NCI-H1105 treated with DMSO at 0.1 percent for 48 hours (cell line): Measurements from ENCODE around the gene DDX17.

Experiments used
- DNase-seq: peaks from one replicate; lab custom pipeline; 2025; lab: John Stamatoyannopoulos, UW

The DDX17 gene

DNA sequence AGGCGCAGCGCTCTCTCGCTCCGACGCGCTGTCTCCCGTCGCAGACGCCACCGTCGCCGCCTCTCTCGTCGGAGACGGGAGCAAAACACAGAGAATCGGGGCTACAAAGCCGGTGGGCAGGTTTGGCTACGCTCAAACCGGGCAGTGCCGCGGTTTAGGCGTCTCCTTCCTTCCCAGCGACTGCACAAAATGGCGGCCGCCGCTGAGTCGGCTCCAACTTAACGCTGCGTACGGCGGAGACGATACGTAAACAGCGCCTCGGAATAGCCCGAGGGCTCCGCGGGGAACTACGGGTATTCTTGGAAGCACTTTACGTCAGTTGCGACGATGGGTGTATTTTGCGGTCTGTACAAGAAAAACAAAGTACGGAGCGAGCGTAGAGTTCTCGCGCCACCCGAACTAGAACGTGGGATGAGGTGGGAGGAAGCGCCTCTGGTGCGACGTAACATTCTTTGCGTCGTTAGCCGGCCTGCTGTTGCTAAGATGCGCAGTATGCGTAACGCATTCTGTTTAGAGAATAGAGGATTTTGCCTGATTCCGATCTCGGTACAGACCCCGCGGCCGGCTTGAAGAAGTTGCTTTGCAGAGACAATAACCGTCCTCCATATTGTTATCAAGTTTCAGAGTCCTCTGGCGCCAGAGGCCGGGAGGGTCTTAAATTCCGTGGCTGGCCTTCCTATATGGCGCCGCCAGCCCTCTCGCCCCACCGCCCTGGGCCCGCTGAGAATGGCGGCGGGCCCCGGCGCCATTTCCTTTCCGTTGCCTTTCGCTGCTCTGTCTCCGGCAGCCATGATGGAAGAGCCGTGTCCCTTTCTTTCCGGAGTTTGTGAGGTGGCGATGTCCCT is at the start of gene DDX17:
DDX17 (minus strand) TSS at position 194 of the 845 bp plus-strand sequence.
- DNase-seq: peak; percentile 97

DNA sequence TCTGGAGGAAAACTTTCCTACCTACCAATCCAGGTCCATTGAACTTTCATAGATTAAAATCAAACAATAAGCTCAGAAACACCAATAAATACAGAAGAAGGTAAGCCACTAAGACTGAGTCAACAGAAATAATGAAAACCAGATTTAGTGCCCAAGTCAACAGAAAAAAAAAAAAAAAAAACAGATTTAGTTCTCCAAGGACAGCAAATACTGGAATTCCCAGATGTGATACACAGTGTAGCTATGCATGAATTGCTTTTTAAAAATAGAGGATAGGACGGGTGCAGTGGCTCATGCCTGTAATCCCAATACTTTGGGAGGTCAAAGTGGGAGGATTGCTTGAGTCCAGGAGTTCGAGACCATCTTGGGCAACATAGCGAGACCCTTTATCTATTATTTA is 48.2 kb upstream of the DDX17 start:
- no peak for DNase-seq

DNA sequence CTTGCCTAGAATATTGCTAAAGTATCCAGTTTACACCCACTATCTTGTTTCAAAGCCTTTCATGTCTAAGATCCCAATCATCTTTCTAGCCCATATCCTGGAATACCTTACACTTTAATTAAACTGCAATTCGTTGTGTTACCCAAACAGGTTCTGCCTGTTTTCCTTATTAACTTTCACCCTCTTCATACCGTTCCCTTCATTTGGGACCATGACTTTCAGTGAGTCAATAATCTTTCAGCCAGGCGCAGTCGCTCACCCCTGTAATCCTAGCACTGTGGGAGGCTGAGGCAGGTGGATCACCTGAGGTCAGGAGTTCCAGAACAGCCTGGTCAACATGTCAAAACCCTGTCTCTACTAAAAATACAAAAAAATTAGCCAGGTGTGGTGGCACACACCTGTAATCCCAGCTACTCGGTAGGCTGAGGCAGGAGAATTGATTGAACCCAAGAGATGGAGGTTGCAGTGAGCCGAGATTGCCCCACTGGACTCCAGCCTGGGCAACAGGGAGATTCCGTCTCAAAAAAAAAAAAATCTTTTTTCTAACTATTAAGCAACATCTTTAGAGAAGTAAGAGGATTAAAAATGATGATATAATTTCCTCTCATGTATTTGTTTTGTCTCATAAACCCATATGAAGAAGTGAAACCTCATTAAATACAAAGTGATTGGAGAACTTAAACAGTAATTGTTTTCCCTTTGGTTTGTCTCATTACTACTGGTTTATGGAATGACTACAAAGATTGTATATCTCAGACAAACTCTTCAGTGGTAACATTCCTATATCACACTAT is 43.2 kb upstream of the DDX17 start:
- DNase-seq: no peak

DNA sequence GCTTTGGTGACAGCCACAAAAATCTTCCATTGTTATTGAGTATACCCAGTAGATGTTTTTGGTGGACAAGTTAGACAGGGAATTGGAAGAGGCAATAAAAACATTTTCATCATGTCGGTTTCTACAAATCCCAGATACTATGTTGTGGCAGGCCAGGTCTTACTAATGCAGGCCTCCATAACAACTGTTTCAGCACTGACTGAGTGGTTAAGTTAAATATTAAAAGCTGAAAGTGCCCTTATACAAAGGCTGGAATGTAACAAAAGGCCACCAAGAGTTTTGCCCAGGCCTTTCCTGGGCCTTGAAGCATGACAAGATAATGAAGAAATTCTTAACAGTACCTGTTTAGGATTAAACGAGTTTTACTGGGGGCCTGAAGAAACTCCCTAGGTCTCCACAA is 34.6 kb upstream of the DDX17 start:
- DNase-seq: no peak

DNA sequence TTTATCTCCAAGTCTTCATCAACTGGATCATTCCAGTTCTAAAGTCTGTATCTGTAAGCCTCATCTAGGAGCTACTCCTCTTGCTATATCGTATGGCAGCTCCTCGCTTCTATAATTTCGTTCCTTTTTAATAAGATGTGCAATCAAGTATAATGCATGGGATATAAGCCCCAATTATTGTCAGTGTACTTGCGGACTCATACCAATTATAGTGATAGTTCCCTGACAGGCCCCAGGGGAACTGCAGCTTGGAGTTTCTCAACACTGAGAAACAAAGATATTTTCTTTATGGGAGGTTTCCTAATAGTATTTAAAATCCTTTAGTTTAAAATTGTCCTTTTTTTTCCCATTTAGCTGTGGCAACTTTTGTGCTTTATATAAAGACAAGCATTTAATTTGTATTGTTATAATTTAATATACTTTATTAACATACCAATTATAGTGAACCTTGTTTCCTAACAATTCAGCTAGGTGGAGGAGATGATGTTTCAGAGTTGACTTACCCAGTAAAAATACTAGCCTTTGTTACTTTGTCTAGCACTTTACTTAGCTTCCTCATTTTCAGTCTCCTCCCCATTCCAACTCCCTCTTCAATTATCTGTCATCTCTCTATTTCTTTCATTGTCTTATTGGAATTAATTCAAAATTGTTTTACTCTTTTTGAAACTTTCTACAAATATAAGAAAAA is 25.3 kb upstream of the DDX17 start:
- no peak for DNase-seq

DNA sequence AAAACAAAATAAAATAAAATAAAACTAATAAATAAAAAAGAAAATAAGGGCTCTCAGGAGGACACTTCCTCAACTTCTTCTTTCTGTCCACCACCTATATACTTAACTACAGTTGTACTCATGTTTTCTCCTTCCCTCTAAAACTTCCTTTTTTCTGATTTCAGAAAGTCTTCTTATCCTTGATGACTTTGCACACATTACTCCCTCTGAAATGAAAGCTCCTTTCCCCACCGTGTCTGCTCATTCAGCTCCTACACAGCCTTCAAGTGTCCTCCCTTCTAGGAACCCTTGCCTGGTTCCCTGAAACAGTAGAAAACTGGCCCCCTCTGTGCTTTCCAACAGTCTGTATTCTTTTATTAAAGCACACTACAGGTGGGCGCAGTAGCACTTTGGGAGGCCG is 18.3 kb upstream of the DDX17 start:
- DNase-seq: no peak

DNA sequence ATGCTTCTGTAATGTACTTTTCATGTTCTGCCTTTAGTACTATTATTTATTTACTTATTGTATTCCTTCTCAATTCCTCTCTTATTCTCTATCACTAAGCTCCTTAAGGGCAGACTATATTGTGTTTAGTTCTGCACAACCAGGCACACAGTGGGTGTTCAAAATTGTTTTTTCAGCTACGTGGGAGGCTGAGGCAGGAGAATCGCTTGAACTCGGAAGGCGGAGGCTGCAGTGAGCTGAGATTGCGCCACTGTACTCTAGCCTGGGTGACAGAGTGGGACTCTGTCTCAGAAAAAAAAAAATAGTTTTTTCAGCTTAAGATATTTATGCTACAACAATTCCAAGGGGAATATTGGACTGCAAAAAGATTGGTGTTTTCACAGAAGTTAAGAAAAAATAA is 17.4 kb upstream of the DDX17 start:
- no peak for DNase-seq

DNA sequence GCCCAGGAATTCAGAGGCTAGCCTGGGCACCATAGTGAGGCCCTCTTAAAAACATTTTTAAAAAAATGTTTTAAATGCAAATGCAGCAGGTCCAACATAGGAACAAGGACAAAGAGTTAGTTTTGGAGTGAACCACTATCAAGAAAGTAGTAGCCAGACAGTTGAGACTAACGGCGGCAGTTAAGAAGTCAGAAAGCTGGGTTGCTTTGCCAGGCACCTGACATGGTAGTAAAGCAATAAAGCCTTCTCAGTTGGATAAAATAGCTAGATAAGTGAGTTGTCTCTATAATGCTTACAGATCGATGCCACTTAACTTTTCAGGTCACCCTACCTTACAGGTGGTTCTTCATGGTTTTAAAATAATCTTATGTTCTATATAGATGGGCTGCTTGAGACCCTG is 16.9 kb upstream of the DDX17 start:
- no peak for DNase-seq

DNA sequence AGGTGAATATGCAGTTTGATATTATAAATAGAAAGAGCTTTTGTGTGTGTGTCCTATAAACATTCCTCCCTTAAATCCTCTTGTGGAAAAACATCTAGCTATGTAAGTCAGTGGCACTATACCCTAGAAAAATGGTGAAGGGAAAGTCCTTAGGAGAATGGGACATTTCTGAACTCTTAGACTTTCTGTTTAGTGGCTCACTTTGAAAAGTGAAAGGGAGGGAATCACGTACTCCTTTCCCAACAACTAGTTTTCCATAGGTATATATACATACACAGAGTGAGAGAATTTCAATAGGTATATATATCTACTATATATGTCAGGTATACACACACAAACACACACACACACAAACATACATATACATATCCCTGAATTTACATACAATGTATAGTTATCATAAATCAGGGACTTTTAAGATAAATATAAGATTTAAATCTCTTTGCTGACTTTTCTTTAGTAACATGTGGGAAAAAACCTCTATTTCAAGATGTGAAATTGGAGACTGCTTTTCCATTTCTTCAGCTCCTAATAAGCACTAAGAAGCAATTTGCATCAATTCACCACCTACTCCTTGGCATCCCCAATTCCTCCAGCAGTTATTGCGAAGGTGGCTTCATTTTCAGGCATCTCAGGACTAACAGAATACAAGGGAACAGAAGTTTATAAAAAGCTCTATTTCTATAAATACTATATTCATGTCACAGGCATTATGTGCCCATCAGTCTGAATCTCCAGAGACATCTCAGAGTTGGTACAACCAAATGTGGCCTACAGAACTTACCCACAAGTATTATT is 13.5 kb upstream of the DDX17 start:
- no peak for DNase-seq

DNA sequence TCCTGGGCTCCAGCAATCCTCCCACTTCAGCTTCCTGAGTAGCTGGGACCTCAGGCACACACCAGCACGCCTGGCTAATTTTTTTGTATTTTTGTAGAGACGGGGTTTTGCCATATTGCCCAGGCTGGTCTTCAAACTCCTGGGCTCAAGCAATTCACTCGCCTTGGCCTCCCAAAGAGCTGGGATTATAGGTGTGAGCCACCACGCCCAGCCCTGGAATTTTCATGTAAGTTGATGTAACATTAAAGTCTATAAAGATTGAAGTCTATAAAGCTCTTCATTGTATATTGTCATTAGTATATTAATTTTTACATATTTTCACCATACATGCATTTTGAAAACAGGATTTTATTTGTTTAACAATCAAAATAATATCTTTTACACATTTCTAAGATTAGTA is 12.5 kb upstream of the DDX17 start:
- no peak for DNase-seq

DNA sequence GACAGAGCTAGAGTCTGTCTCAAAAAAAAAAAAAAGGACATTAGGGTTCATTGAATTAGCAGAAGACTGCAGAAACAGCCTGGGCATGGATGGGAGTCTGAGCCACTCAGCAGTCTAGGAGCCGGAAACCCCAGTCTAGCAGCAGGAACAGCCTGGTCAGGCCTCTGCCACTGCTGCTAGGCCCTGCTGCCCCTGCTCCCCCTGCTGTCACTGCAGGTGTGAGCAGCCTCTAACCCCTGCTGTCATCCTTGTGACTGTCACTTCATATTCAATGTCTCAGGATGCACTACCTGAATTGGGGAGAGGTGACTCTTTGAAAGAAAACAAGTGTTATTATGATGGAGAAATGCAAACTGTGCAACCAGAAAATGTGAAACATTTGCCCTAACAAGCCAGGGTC is 7.0 kb upstream of the DDX17 start:
- DNase-seq: no peak

DNA sequence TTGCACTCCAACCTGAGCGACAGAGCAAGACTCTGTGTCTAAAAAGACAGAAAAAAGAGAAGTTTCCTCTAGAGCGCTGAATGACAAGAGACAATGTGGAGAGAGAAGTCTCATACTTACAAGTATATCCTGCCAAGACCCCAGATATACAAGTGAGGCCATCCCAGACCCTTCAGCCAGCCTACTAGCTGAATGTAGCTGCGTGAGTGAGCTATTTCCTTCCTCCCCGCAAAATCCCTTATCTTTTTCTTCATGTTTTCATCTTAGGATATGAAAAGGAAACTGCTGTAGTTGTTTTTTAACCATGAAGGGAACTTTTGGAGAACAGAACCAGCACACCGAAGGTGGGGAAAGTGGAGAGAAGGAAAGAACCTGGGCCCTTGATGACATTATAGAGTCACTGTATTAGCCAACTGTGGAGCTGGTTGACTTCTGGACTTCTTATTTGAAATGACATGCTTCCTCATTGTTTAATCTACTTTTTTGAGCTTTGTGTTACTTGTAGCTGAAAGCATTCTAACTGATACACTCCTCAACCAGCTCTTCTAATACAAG is 4.4 kb upstream of the DDX17 start:
- no peak for DNase-seq

DNA sequence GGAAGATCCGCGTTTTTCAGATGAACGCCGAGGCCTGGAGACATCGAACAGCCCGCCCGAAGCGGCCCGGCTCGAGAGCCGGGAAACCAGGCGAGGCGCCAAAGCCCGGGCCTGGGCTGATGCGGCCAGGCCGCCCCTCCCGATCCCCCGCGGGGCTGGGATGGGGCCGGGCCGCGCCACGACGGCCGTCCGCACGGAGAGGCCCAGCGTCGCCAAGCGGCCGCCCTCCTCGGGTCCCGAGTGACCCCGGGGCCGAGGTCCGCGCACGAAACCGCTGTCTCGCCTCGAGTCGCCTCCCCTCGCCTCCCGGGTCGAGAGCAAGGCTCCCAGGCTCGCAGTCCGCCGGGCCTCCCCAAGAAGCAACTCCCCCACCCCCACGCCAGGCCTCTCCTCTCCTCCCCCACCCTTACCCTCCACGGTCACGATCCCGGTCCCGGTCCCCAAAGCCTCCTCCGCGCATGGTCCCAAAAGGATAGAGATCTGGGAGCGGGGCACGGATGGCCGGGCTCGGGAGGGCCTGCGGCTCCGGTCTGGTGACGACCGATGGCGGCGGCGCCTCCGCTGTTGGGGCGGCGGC is 482 bp downstream of the DDX17 start:
- DNase-seq: peak; percentile 32

DNA sequence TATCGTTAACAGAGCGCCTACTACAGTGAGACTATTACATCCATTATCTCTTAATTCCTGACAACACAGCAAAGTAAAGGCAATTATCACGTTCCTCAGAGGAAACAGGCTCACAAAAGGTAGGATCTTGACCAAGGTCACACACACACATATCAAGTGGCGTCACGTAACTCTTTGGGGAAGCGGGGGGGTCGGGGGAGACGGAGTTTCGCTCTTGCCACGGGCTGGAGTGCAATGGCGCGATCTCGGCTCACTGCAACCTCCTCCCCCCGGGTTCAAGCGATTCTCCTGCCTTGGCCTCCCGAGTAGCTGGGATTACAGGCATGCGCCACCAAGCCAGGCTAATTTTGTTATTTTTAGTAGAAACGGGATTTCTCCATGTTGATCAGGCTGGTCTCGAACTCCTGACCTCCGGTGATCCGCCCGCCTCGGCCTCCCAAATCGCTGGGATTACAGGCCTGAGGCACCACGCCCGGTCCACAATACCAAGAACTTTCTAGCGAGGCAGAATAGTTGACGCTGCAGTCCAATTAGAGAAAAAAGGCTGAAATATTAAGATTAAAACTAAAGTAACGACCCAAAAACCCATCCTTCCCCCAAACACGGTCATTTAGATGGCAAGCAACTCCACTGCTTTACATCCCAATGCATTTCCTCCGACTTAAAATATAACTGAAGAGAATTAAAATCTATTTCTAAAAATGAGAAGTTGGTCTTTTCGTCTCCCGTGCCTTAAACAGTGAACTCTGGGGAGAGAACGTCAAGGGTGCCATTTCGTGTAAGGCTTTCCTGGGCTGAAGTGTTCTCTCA is 1.2 kb downstream of the DDX17 start:
- peak; percentile 28 for DNase-seq

DNA sequence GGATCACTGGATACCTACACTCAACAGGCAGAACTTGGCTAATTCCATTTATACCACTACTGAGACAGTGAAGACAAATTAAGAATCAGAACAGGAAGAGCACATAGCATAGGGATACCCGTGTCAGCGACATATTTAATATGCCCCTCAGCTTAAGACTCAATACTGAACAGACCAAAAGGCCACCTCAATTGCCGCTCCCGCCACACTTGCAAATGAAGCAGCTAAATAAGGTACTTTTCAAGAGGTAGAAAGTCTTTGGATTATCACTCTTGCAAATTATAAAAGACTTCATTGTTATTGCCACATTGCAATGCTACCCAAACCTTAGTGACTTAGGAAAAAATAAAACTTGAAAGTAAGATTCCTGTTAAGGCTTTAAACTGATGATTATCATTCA is 3.1 kb downstream of the DDX17 start:
- no peak for DNase-seq

DNA sequence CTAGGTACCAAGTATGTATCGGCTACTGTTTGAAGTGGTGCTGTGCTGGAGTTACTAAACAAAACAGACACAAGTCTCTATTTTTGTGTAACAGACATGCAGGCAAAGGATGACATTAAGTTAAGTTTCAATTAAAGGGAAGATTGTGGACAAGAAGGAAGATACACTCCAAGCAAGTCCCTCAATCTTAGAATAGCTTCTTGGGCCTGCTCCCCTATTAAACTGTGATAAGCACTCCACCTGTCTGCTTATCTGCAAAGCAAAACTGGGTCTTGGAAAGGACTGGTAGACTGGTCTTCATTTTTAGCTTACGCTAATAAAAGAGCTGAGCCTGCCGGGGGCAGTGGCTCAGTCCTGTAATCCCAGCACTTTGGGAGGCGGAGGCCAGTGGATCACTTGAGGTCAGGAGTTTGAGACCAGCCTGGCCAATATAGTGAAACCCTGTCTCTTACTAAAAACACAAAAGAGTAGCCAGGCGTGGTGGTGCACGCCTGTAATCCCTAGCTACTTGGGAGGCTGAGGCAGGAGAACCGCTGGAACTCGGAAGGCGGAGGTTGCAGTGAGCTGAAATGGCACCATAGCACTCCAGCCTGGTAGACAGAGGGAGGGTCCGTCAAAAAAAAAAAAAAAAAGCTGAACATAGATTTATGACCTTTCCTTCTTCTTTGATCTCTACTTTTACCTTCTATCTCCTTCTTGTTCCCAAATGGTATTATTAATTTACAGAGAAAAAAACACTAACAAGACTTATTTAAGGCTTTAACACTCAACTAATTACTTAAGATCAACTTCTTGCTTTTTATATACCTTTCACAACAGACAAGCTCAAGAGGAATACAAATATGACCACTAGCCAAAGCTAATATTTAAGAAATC is 4.1 kb downstream of the DDX17 start:
- DNase-seq: no peak

DNA sequence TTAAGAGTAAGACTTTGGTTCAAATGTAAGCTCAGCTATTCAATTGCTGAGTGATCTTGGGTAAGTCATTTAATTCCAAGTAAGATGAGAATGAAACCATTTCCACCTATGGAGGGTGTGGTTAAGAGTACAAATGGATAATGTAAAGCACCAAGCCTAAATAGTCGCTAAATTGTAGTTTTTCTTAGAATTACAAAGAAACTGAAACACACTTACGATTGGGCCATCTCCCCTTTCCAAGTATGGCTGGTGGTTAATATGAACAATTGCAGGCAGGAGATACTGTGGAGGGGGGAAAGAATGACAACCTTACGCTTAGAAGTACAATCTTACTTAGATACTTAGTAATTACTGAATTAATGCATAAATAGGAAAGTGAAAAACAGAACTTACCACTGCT is 8.2 kb downstream of the DDX17 start:
- DNase-seq: no peak

DNA sequence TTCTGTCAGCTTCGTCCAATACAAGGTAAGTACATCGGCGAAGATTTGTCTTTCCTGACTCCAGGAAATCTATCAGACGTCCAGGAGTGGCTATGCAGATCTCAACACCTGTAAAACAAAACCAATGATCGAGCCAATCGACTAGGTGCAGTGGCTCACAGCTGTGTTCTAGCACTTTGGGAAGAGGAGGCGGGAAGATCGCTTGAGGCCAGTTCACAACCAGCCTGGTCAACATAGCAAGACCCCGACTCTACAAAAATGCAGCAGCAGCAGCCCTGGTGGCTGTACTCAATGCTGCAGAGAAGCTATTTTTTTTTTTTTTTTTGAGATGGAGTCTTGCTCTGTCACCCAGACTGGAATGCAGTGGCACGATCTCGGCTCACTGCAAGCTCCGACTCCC is 11.2 kb downstream of the DDX17 start:
- DNase-seq: no peak

DNA sequence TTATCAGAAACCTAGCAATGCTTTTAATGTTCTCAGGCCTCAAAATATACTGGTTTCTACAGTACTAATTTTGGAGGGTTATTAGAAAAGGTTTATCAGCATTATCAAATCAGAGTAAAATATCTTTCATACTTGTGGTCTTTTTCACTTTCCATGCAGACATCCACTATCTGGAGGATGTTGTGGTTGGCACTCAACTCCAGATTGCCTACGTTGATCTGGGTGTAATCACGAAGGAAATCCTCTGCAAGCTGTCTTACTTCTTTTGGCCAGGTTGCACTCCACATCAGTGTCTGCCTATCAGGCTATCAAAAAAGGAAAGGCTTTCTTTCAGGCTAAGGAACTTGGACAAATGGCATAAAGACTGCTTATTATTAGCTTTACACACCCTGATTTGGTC is 11.6 kb downstream of the DDX17 start:
- no peak for DNase-seq
